Smooth muscle cell (in vitro differentiated cells): ENCODE measurements around the gene DHPS. TPM values are rescaled to one million over a fixed set of nuclear protein-coding genes. Genes with fewer than 3 reads are reported as not detected.
"Not testable (repeated sequence)": the region's sequence is repeated elsewhere in the genome, so short reads cannot be mapped to it uniquely, and the experiment has no call there.

Source experiments
- DNase-seq: peaks from one replicate; lab custom pipeline; 2025; ENCODE audit not compliant: unreplicated experiment; lab: John Stamatoyannopoulos, UW
- H2AFZ ChIP-seq: fragments of 200-600 bp; sonication (generic); 2 replicates; pipeline ENCODE4 v1.6.0; 2016; ENCODE audit warnings: antibody characterized with exemption, low read depth, mild to moderate bottlenecking
- H3F3A ChIP-seq: fragments of 200-600 bp; sonication (generic); 2 replicates; pipeline ENCODE4 v1.6.0; 2017; ENCODE audit warnings: antibody characterized with exemption, low read depth
- H3K27ac ChIP-seq: fragments of 200-600 bp; sonication (generic); 2 replicates; pipeline ENCODE4 v1.5.1; 2016; ENCODE audit warnings: low read depth, mild to moderate bottlenecking
- H3K27me3 ChIP-seq: fragments of 200-600 bp; sonication (generic); 2 replicates; pipeline ENCODE4 v1.6.1; 2016; ENCODE audit warnings: low read depth, mild to moderate bottlenecking
- H3K36me3 ChIP-seq: fragments of 200-600 bp; sonication (generic); 2 replicates; pipeline ENCODE4 v1.5.1; 2016; ENCODE audit warnings: low read depth
- H3K4me1 ChIP-seq: fragments of 200-600 bp; sonication (generic); 2 replicates; pipeline ENCODE4 v1.5.1; 2016; ENCODE audit warnings: low read depth
- H3K4me2 ChIP-seq: fragments of 200-600 bp; sonication (generic); 2 replicates; pipeline ENCODE4 v1.6.0; 2016; ENCODE audit warnings: mild to moderate bottlenecking
- H3K4me3 ChIP-seq: fragments of 200-600 bp; sonication (generic); 2 replicates; pipeline ENCODE4 v1.5.1; 2016; ENCODE audit warnings: mild to moderate bottlenecking
- H3K79me2 ChIP-seq: fragments of 200-600 bp; sonication (generic); 2 replicates; pipeline ENCODE4 v1.6.0; 2016; ENCODE audit warnings: low read depth, mild to moderate bottlenecking
- H3K9ac ChIP-seq: fragments of 200-600 bp; sonication (generic); 2 replicates; pipeline ENCODE4 v1.6.0; 2016; ENCODE audit warnings: low read depth
- H3K9me3 ChIP-seq: fragments of 200-600 bp; sonication (generic); replicated peaks from 2 replicates; pipeline ENCODE4 v1.5.1; 2016; ENCODE audit warnings: low read depth
- H4K20me1 ChIP-seq: fragments of 200-600 bp; sonication (generic); 2 replicates; pipeline ENCODE4 v1.6.0; 2016; ENCODE audit warnings: low read depth
- WGBS: methylation state at CpG from one replicate; pipeline ENCODE4 v1.1.7; 2016; ENCODE audit warnings: low lambda C conversion rate; 5-methylcytosine and 5-hydroxymethylcytosine counted together
- polyA plus RNA-seq: library from polyadenylated mRNA; unstranded; fragments of >200 nt; fragmentation: Nextera tagmentation; extraction: Ambion mirVana; gene quantifications from 2 replicates; pipeline ENCODE4 v1.2.1, GENCODE V29; 2016
- total RNA-seq: library from RNA; depleted of rRNA; stranded (reverse); fragments of >200 nt; gene quantifications from 2 replicates; pipeline ENCODE4 v1.2.3, GENCODE V29; 2014
- TF ChIP-seq, protein P1 (sequence below): fragments of 200-600 bp; sonication (generic); IDR thresholded peaks from 2 replicates; pipeline ENCODE4 v1.5.1; 2017; ENCODE audit warnings: borderline replicate concordance, mild to moderate bottlenecking, antibody characterized with exemption; ENCODE audit not compliant: insufficient read depth, poor library complexity, severe bottlenecking

DHPS gene
- total and polyA plus RNA-seq, 2 experiments from 2014 or later, result 43.9 to 67.6 TPM

DNA sequence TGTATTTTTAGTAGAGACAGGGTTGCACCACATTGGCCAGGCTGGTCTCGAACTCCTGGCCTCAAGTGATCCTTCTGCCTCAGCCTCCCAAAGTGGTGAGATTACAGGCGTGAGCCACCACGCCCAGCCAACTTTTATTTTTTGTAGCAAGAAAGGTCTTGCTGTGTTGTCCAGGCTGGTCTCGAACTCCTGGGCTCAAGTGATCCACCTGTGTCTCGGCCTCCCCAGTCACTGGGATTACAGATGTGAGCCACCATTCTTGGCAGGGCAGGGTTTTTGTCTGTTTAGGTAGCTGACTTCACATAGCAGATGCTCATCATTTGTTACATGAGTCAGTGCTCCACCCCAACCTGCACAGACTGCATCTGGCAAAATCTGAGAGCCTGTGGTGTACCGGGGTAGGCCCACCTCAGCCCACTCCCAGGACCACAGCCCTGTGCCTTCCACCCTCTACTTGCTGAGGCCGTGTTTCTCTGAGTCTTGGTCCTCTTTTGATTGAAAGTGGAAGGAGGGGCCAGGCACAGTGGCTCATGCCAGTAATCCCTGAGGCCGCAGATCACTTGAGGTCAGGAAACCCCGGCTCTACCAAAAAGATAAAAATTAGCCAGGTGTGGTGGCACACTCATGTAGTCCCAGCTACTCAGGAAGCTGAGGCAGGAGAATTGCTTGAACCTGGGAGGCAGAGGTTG is 46.2 kb upstream of the DHPS start:
- peaks cover 7% of the 10 kb centered on the region for H3K4me1 ChIP-seq
- peaks cover 31% of the 10 kb centered on the region for H3K79me2 ChIP-seq
- H3K9me3 ChIP-seq, result no peaks in the 10 kb centered on the region
- no peak overlapping the region for H3K9ac ChIP-seq
- no peak overlapping the region for H3K27ac ChIP-seq
- peaks cover 33% of the 10 kb centered on the region for H4K20me1 ChIP-seq
- H3K4me2 ChIP-seq, result no peak overlapping the region
- H3K27me3 ChIP-seq, result no peaks in the 10 kb centered on the region
- H3K36me3 ChIP-seq, result no peaks in the 10 kb centered on the region
- no peak for DNase-seq
- H2AFZ ChIP-seq, result no peak overlapping the region
- H3K4me3 ChIP-seq, result no peak overlapping the region
- TF ChIP-seq, protein P1, sequence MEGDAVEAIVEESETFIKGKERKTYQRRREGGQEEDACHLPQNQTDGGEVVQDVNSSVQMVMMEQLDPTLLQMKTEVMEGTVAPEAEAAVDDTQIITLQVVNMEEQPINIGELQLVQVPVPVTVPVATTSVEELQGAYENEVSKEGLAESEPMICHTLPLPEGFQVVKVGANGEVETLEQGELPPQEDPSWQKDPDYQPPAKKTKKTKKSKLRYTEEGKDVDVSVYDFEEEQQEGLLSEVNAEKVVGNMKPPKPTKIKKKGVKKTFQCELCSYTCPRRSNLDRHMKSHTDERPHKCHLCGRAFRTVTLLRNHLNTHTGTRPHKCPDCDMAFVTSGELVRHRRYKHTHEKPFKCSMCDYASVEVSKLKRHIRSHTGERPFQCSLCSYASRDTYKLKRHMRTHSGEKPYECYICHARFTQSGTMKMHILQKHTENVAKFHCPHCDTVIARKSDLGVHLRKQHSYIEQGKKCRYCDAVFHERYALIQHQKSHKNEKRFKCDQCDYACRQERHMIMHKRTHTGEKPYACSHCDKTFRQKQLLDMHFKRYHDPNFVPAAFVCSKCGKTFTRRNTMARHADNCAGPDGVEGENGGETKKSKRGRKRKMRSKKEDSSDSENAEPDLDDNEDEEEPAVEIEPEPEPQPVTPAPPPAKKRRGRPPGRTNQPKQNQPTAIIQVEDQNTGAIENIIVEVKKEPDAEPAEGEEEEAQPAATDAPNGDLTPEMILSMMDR, result no peak
- 95% methylated on average over 9 of the region's 9 CpGs for WGBS
- H3F3A ChIP-seq, result no peaks in the 10 kb centered on the region

DNA sequence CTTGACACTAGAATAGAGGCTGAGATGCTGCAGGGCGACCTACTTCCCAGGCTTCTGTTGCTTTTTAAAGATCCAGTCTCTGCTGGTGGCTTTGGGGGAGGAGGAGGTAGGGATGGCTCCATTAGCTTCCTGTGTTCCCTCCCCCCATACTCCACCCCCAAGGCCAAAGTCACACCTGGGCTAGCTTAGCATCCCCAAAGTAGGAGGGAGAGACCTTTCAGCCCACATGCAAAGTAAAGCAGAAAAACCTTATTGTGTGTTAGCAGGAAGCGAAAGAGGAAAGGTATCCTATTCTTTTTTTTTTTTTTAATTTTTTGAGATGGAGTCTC is 45.3 kb upstream of the DHPS start:
- H3K9me3 ChIP-seq, result no peaks in the 10 kb centered on the region
- H3F3A ChIP-seq, result no peaks in the 10 kb centered on the region
- H3K27me3 ChIP-seq, result no peaks in the 10 kb centered on the region
- H2AFZ ChIP-seq, result no peak overlapping the region
- H3K9ac ChIP-seq, result no peak overlapping the region
- TF ChIP-seq, protein P1, result no peak
- no peaks in the 10 kb centered on the region for H3K4me1 ChIP-seq
- 90% methylated on average over 2 of the region's 2 CpGs for WGBS
- no peaks in the 10 kb centered on the region for H3K36me3 ChIP-seq
- no peak overlapping the region for H3K27ac ChIP-seq
- H4K20me1 ChIP-seq, result peaks cover 23% of the 10 kb centered on the region
- H3K4me2 ChIP-seq, result no peak overlapping the region
- peaks cover 23% of the 10 kb centered on the region for H3K79me2 ChIP-seq
- no peak overlapping the region for H3K4me3 ChIP-seq
- DNase-seq, result no peak

DNA sequence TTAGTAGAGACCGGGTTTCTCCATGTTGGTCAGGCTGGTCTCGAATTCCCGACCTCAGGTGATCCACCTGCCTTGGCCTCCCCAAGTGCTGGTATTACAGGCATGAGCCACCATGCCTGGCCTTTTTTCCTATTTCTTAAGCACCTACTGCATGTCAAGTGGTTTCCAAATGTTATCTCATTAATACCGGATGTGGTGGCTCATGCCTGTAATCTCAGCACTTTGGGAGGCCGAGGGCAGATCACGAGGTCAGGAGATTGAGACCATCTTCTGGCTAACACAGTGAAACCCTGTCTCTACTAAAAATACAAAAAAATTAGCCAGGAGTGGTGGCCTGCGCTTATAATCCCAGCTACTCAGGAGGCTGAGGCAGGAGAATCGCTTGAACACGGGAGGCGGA is 43.9 kb upstream of the DHPS start:
- H3K4me2 ChIP-seq, H3K9me3 ChIP-seq, H2AFZ ChIP-seq, H3K4me1 ChIP-seq, H3K9ac ChIP-seq, H3K27me3 ChIP-seq, H3K36me3 ChIP-seq, H3K27ac ChIP-seq, DNase-seq, H3F3A ChIP-seq, H3K4me3 ChIP-seq: not testable (repeated sequence)
- peaks cover 22% of the 10 kb centered on the region for H3K79me2 ChIP-seq
- WGBS, result 93% methylated on average over 10 of the region's 10 CpGs
- peaks cover 12% of the 10 kb centered on the region for H4K20me1 ChIP-seq

DNA sequence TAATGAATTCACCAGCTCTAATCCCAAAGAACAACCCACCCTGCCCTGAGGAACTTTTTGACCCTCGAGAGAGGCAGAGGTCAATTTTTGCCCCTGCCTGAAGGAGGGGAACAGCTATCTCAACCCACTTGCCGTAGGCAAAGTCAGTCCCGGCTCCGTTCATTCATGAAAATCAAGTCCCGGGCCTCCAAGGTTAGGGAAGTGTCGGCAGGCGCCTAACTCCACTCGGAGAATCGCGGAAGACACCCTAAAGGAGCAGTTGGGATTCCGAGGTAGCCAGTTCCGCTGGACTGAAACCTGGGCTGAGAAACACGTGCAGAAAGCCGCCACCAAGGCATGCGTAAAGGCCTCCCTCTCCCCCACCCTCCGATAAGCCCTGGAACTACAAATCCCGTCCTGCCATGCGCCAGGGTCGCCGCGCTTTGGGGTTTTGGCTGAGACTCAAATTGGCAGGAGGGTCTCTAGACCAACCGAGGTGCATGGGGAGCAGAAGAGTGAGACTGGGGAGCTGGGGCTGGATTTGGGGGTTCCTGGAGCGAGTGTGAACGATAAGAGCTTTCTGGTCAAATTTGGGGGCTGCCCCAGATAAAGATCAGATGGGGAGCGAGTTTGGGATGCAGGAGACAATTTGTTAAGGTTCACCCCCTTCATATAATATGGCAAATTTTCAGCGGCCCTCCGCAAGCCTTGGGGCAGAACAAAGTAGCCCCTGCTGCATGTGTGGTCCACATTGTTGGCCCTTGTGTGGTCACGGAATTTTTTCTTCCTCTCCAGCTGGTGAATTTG is 42.2 kb upstream of the DHPS start, which contains the start of gene TNPO2:
TSS of gene TNPO2 (minus strand) at position 292 of the 786 bp plus-strand sequence. CDS start 2,955 bp downstream, outside the sequence.
- Histone ChIP-seq H3K4me1 (peaks cover 7% of the 10 kb centered on the region), H4K20me1 (peaks cover 19% of the 10 kb centered on the region), H3K36me3 (no peaks in the 10 kb centered on the region), H3K27ac (peak within 1 kb of the TSS; percentile 69), H3K9me3 (no peaks in the 10 kb centered on the region), H3K79me2 (peaks cover 31% of the 10 kb centered on the region), H3K4me2 (peak within 1 kb of the TSS; percentile 96), H3K4me3 (peak within 1 kb of the TSS; percentile 82), H2AFZ (peak within 1 kb of the TSS; percentile 59), H3F3A (peaks cover 8% of the 10 kb centered on the region), H3K27me3 (no peaks in the 10 kb centered on the region), H3K9ac (peak within 1 kb of the TSS; percentile 37)
- 5% methylated on average over 28 of the region's 28 CpGs for WGBS
- TF ChIP-seq, protein P1, result no peak
- DNase-seq, result no peak
